PC-3 (cell line): ENCODE measurements around the gene NAV2. TPM values are rescaled to one million over a fixed set of nuclear protein-coding genes. Genes with fewer than 3 reads are reported as not detected.

Source experiments
- ATAC-seq: fragments of 200-7000 bp; cut with Tn5 transposase; 2 replicates; pipeline ENCODE4 v1.9.1; 2020; ENCODE audit warnings: mild to moderate bottlenecking, moderate library complexity
- BruUV-seq: library from RNA; stranded (reverse); fragments of 400-500 nt; replicated peaks from 2 replicates; lab custom pipeline; 2021; lab: Mats Ljungman, UMichigan
- CTCF ChIA-PET: fragments of 300-600 bp; sonication (Branson Sonifier 250); formaldehyde crosslinking; loops from one replicate; lab custom pipeline; 2022; ENCODE audit warnings: antibody characterized with exemption; lab: Charles Lee
- POLR2A ChIA-PET: fragments of 300-600 bp; sonication (Branson Sonifier 250); formaldehyde crosslinking; loops from one replicate; lab custom pipeline; 2022; ENCODE audit warnings: antibody characterized with exemption; ENCODE audit not compliant: unreplicated experiment; lab: Charles Lee
- DNase-seq: peaks from one replicate; pipeline ENCODE4 v3.0.0-alpha.2; 2015
- H2AFZ ChIP-seq: fragments of 300-600 bp; sonication (generic); 2 replicates; pipeline ENCODE4 v1.6.0; 2016; ENCODE audit warnings: antibody characterized with exemption, low read length
- H3F3A ChIP-seq: fragments of 300-600 bp; sonication (generic); one replicate; pipeline ENCODE4 v1.6.0; 2017; ENCODE audit warnings: antibody characterized with exemption, low read length, control low read depth, mild to moderate bottlenecking; ENCODE audit not compliant: unreplicated experiment
- H3K27ac ChIP-seq: fragments of 300-600 bp; sonication (generic); 2 replicates; pipeline ENCODE4 v1.5.1; 2016; ENCODE audit warnings: mild to moderate bottlenecking, low read length
- H3K27me3 ChIP-seq: fragments of 300-600 bp; sonication (generic); 2 replicates; pipeline ENCODE4 v1.6.1; 2016; ENCODE audit warnings: low read length, mixed read lengths
- H3K36me3 ChIP-seq: fragments of 300-600 bp; sonication (generic); 2 replicates; pipeline ENCODE4 v1.6.1; 2016; ENCODE audit warnings: low read depth, mixed run types, low read length, mixed read lengths
- H3K4me1 ChIP-seq: fragments of 300-600 bp; sonication (generic); 2 replicates; pipeline ENCODE4 v1.5.1; 2016; ENCODE audit warnings: low read length; ENCODE audit not compliant: insufficient read depth
- H3K4me2 ChIP-seq: fragments of 300-600 bp; sonication (generic); 2 replicates; pipeline ENCODE4 v1.6.0; 2016; ENCODE audit warnings: low read length
- H3K4me3 ChIP-seq: fragments of 300-600 bp; sonication (generic); 2 replicates; pipeline ENCODE4 v1.5.1; 2016; ENCODE audit warnings: mild to moderate bottlenecking, low read length, mixed read lengths
- H3K79me2 ChIP-seq: fragments of 300-600 bp; sonication (generic); 2 replicates; pipeline ENCODE4 v1.6.1; 2017; ENCODE audit warnings: low read length, mixed read lengths
- H3K9ac ChIP-seq: fragments of 300-600 bp; sonication (generic); 2 replicates; pipeline ENCODE4 v1.6.0; 2016; ENCODE audit warnings: mild to moderate bottlenecking, low read length
- H3K9me2 ChIP-seq: fragments of 300-600 bp; sonication (generic); replicated peaks from 2 replicates; pipeline ENCODE4 v1.6.1; 2016; ENCODE audit warnings: mixed run types, low read length, mixed read lengths
- H3K9me3 ChIP-seq: fragments of 300-600 bp; sonication (generic); 2 replicates; pipeline ENCODE4 v1.6.1; 2016; ENCODE audit warnings: low read length, mixed read lengths
- H4K20me1 ChIP-seq: fragments of 300-600 bp; sonication (generic); 2 replicates; pipeline ENCODE4 v1.6.1; 2016; ENCODE audit warnings: low read length, mixed read lengths
- CTCF ChIP-seq: fragments of 300-600 bp; sonication (generic); conservative IDR thresholded peaks from 2 replicates; pipeline ENCODE4 v1.5.1; 2017; ENCODE audit warnings: antibody characterized with exemption, low read depth, mild to moderate bottlenecking, low read length
- EZH2 ChIP-seq: fragments of 300-600 bp; sonication (generic); IDR thresholded peaks from one replicate; pipeline ENCODE4 v1.6.1; 2017; ENCODE audit warnings: antibody characterized with exemption, mild to moderate bottlenecking, low read length; ENCODE audit not compliant: unreplicated experiment
- EZH2phosphoT487 ChIP-seq: fragments of 300-600 bp; sonication (generic); IDR thresholded peaks from 2 replicates; pipeline ENCODE4 v1.6.1; 2018; ENCODE audit warnings: mild to moderate bottlenecking, antibody characterized with exemption, low read length, borderline replicate concordance
- intact Hi-C: fragments of 100-400 bp; cut with micrococcal nuclease; formaldehyde crosslinking; loops from 2 replicates; pipeline ENCODE4 v1.9.0; 2023
- total RNA-seq: library from RNA; depleted of rRNA; stranded (reverse); fragments of >200 nt; gene quantifications from 2 replicates; pipeline ENCODE4 v1.2.3, GENCODE V29; 2014

Gene NAV2
- total RNA-seq, 1 experiment from 2014 or later = 10.4 TPM

GRCh38 chr11:20116825-20117224 is 404.2 kb downstream of the NAV2 start:
- peaks cover 15% of the 10 kb centered on the region for H3K4me1 ChIP-seq
- no peak overlapping the region for H2AFZ ChIP-seq
- no peak overlapping the region for H3K27ac ChIP-seq
- ATAC-seq (no peak), DNase-seq (no peak)
- no peaks in the 10 kb centered on the region for H3K9me3 ChIP-seq
- ChIA-PET CTCF (no interaction called here), POLR2A (no interaction called here)
- no peak overlapping the region for H3K4me3 ChIP-seq
- peaks cover 3% of the 10 kb centered on the region for H3F3A ChIP-seq
- H3K27me3 ChIP-seq = no peaks in the 10 kb centered on the region
- no TSS peak for BruUV-seq
- H3K79me2 ChIP-seq = no peaks in the 10 kb centered on the region
- no peaks in the 10 kb centered on the region for H3K9me2 ChIP-seq
- H4K20me1 ChIP-seq = no peaks in the 10 kb centered on the region
- no peak for TF ChIP-seq EZH2
- no peak for TF ChIP-seq EZH2phosphoT487
- TF ChIP-seq CTCF = no peak
- H3K4me2 ChIP-seq = no peak overlapping the region
- intact Hi-C loops = loop anchor here (10.0 kb wide), 1 partner anchor 82 kb away; no protein-coding TSS in a partner anchor
- H3K9ac ChIP-seq = no peak overlapping the region
- H3K36me3 ChIP-seq = peaks cover 10% of the 10 kb centered on the region

DNA sequence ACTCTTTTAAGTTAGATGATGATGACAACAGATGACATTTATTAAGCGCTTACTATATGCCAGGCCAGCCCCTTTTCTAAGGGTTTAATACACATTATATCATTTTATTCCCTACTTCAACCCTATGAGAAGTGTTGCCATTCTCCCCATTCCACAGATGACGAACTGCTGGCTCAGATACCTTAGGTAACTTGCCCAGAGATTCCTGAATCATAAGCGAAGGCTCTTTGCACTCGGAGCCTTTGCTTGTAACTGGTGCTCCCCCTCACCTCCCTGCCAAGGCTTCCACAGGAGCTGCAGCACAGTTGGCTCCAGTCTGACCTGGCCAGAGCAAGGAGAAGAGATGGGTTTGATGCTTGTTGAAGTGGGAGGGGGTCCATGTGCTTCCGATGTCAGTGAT is 404.7 kb downstream of the NAV2 start:
- Histone ChIP-seq H2AFZ (no peak overlapping the region), H4K20me1 (no peaks in the 10 kb centered on the region), H3F3A (no peaks in the 10 kb centered on the region), H3K27ac (no peak overlapping the region), H3K4me1 (peaks cover 10% of the 10 kb centered on the region), H3K9me2 (no peaks in the 10 kb centered on the region), H3K9me3 (no peaks in the 10 kb centered on the region), H3K4me3 (no peak overlapping the region), H3K9ac (no peak overlapping the region), H3K79me2 (no peaks in the 10 kb centered on the region), H3K4me2 (no peak overlapping the region), H3K36me3 (peaks cover 10% of the 10 kb centered on the region), H3K27me3 (no peaks in the 10 kb centered on the region)
- TF ChIP-seq EZH2phosphoT487 (no peak), EZH2 (no peak), CTCF (no peak)
- intact Hi-C loops = loop anchor here (10.0 kb wide), 1 partner anchor 82 kb away; no protein-coding TSS in a partner anchor
- ATAC-seq (no peak), DNase-seq (no peak)
- BruUV-seq = no TSS peak
- CTCF ChIA-PET = no interaction called here
- POLR2A ChIA-PET = no interaction called here

GRCh38 chr11:20118209-20118608 is 405.6 kb downstream of the NAV2 start:
- TF ChIP-seq EZH2 (no peak), CTCF (no peak), EZH2phosphoT487 (no peak)
- Histone ChIP-seq H4K20me1 (no peaks in the 10 kb centered on the region), H3K9me3 (no peaks in the 10 kb centered on the region), H3K79me2 (no peaks in the 10 kb centered on the region), H2AFZ (no peak overlapping the region), H3K27me3 (no peaks in the 10 kb centered on the region), H3K4me1 (peaks cover under 1% of the 10 kb centered on the region; the same call in 1 of the 2 replicates), H3K4me3 (no peak overlapping the region), H3K27ac (no peak overlapping the region), H3K36me3 (peaks cover 10% of the 10 kb centered on the region), H3F3A (no peaks in the 10 kb centered on the region), H3K4me2 (no peak overlapping the region), H3K9ac (no peak overlapping the region), H3K9me2 (no peaks in the 10 kb centered on the region)
- ChIA-PET POLR2A (no interaction called here), CTCF (no interaction called here)
- no TSS peak for BruUV-seq
- ATAC-seq = no peak
- intact Hi-C loops = loop anchor here (10.0 kb wide), 1 partner anchor 83 kb away; no protein-coding TSS in a partner anchor
- DNase-seq = no peak
